Endodermal cell (in vitro differentiated cells): ENCODE measurements around the gene ARL15. TPM values are rescaled to one million over a fixed set of nuclear protein-coding genes. Genes with fewer than 3 reads are reported as not detected.

Experiments used
- DNase-seq: peaks from one replicate; pipeline ENCODE4 v3.0.0-alpha.2; 2017
- H3K27ac ChIP-seq: 2 replicates; pipeline ENCODE4 v1.5.1; 2013; ENCODE audit warnings: mild to moderate bottlenecking, low read depth, low read length, moderate library complexity
- H3K27me3 ChIP-seq: 2 replicates; pipeline ENCODE4 v1.6.1; 2013; ENCODE audit warnings: mild to moderate bottlenecking, low read length, moderate library complexity; ENCODE audit not compliant: insufficient read depth, control insufficient read depth, poor library complexity, severe bottlenecking
- H3K36me3 ChIP-seq: 2 replicates; pipeline ENCODE4 v1.7.0; 2013; ENCODE audit warnings: mild to moderate bottlenecking, low read length, moderate library complexity; ENCODE audit not compliant: control insufficient read depth, insufficient read depth
- H3K4me1 ChIP-seq: one replicate; pipeline ENCODE4 v1.7.0; 2013; ENCODE audit warnings: low read length; ENCODE audit not compliant: control insufficient read depth, insufficient read depth
- H3K4me3 ChIP-seq: 2 replicates; pipeline ENCODE4 v1.5.1; 2013; ENCODE audit warnings: mild to moderate bottlenecking, low read length, moderate library complexity
- H3K9ac ChIP-seq: 2 replicates; pipeline ENCODE4 v1.6.1; 2013; ENCODE audit warnings: mild to moderate bottlenecking, low read length, moderate library complexity; ENCODE audit not compliant: poor library complexity, severe bottlenecking; ENCODE audit errors: extremely low read depth
- H3K9me3 ChIP-seq: 2 replicates; pipeline ENCODE4 v1.6.1; 2013; ENCODE audit warnings: mild to moderate bottlenecking, low read length, moderate library complexity; ENCODE audit not compliant: control insufficient read depth
- H3K27ac Mint-ChIP-seq: 2 replicates; pipeline ENCODE4 v1.8.0; 2020; ENCODE audit warnings: mixed read lengths
- H3K27me3 Mint-ChIP-seq: 2 replicates; pipeline ENCODE4 v1.8.0; 2021; ENCODE audit warnings: mild to moderate bottlenecking, mixed read lengths; ENCODE audit not compliant: insufficient read depth
- H3K36me3 Mint-ChIP-seq: 2 replicates; pipeline ENCODE4 v1.8.0; 2020; ENCODE audit warnings: low read depth, mixed read lengths
- H3K4me1 Mint-ChIP-seq: 2 replicates; pipeline ENCODE4 v1.8.0; 2020; ENCODE audit warnings: mixed read lengths
- H3K4me3 Mint-ChIP-seq: 2 replicates; pipeline ENCODE4 v1.8.0; 2020; ENCODE audit warnings: mild to moderate bottlenecking, moderate library complexity, mixed read lengths
- H3K9me3 Mint-ChIP-seq: 2 replicates; pipeline ENCODE4 v1.8.0; 2020; ENCODE audit warnings: mild to moderate bottlenecking, mixed read lengths
- CTCF ChIP-seq: fragments of 200-600 bp; sonication (generic); conservative IDR thresholded peaks from 2 replicates; pipeline ENCODE4 v1.5.0; 2021; ENCODE audit warnings: antibody characterized with exemption, mild to moderate bottlenecking
- WGBS, 2 experiments: methylation state at CpG; one replicate each; pipeline versions ENCODE4 v1.1.5 to v1.1.7; 2013; ENCODE audit warnings: missing lambda C conversion rate in 2 of 2, mixed read lengths in 1 of 2; ENCODE audit not compliant: insufficient coverage in 1 of 2, insufficient read length in 1 of 2; 5-methylcytosine and 5-hydroxymethylcytosine counted together
- total RNA-seq, 2 donors: library from RNA; stranded (reverse); fragmentation: NEBNext Ultra II Directional in 1 of 2; extraction: Animal tissue kit (Norgen Biotek cat#: 25700) in 1 of 2; gene quantifications; 2 replicates in 1 of 2; 3 replicates in 1 of 2; pipeline ENCODE4 v1.2.1, GENCODE V29; 2021

The ARL15 gene
- total RNA-seq, 2 donors from 2014 or later: 23.3 to 24.0 TPM

DNA sequence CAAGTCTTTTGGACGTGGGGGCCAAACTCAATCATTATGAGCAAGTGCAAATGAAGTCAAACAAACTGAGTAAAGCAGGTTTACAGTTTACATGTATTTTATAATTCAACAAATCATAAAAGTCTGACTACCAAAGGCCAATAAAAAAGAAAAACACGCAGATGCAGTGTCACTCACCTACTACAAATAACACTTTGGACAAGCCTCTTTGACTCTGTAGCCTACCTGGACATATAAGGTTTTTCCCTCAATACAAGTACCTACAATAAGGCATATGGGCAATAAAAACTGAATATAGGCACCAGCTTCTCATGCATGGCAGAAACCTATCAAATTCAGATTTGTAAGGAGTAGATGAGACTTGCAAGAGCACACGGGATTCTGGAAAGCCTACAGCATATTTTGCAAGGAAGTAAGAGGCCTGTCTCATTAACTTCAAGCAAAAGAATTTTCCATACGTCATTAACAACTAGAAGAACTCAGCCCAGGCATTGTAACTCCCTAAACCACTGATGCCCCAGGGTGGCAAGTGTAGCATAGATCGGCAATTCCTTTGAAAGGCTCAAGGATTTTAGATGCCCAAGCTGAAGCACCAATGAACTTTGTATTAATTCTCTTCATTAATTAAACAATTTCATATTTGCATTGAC lies 21.7 kb downstream of the ARL15 start:
- peaks cover 14% of the 10 kb centered on the region for H3K4me1 Mint-ChIP-seq
- H3K27ac Mint-ChIP-seq: no peak overlapping the region
- DNase-seq: no peak
- no peaks in the 10 kb centered on the region for H3K36me3 ChIP-seq
- H3K9me3 ChIP-seq: no peaks in the 10 kb centered on the region
- H3K27ac ChIP-seq: no peak overlapping the region
- H3K9ac ChIP-seq: no peak overlapping the region
- H3K27me3 Mint-ChIP-seq: no peaks in the 10 kb centered on the region
- no peaks in the 10 kb centered on the region for H3K36me3 Mint-ChIP-seq
- TF ChIP-seq CTCF: no peak
- H3K4me3 Mint-ChIP-seq: no peak overlapping the region
- no peak overlapping the region for H3K4me3 ChIP-seq
- H3K27me3 ChIP-seq: no peaks in the 10 kb centered on the region
- H3K9me3 Mint-ChIP-seq: no peaks in the 10 kb centered on the region
- WGBS, 2 experiments: 44 to 74% methylated on average over 2 to 5 of the region's 5 CpGs
- H3K4me1 ChIP-seq: peaks cover 3% of the 10 kb centered on the region

DNA sequence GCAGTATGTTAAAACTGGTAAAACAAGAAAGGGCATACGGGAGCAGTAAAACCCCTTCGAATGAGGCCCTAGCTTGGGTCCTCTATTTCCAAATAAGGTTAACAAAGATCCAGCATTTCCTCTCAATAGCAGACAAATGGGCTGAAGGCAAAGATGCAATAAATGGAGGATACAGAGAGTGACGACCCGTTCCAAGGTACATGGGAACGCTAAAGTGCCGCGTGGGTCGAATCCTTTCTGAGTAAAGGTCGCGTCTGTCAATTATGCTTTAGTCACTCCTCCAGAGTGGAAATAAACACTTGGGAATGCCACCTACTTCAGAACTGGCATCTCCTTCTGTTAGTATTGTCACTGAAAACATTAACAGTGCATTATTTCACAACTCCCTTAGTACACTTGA lies 24.7 kb downstream of the ARL15 start:
- no peaks in the 10 kb centered on the region for H3K27me3 ChIP-seq
- Mint-ChIP-seq H3K4me3 (no peak overlapping the region), H3K9me3 (no peaks in the 10 kb centered on the region), H3K36me3 (peaks cover 3% of the 10 kb centered on the region), H3K27me3 (no peaks in the 10 kb centered on the region), H3K4me1 (peaks cover 7% of the 10 kb centered on the region), H3K27ac (no peak overlapping the region)
- no peak overlapping the region for H3K9ac ChIP-seq
- H3K27ac ChIP-seq: no peak overlapping the region
- H3K36me3 ChIP-seq: no peaks in the 10 kb centered on the region
- H3K4me3 ChIP-seq: no peak overlapping the region
- peaks cover 1% of the 10 kb centered on the region for H3K9me3 ChIP-seq
- DNase-seq: no peak
- WGBS, 2 experiments: 84 to 89% methylated on average over 8 to 10 of the region's 10 CpGs
- no peak for TF ChIP-seq CTCF
- no peaks in the 10 kb centered on the region for H3K4me1 ChIP-seq

GRCh38 chr5:54284586-54284985 lies 25.8 kb downstream of the ARL15 start:
- no peak overlapping the region for H3K27ac Mint-ChIP-seq
- peaks cover 3% of the 10 kb centered on the region for H3K36me3 Mint-ChIP-seq
- DNase-seq: no peak
- H3K9me3 ChIP-seq: peaks cover 11% of the 10 kb centered on the region
- H3K27me3 Mint-ChIP-seq: no peaks in the 10 kb centered on the region
- no peak overlapping the region for H3K4me3 ChIP-seq
- TF ChIP-seq CTCF: no peak
- H3K36me3 ChIP-seq: no peaks in the 10 kb centered on the region
- H3K27ac ChIP-seq: no peak overlapping the region
- WGBS, 2 experiments: 89 to 100% methylated on average over 1 to 2 of the region's 2 CpGs
- H3K9ac ChIP-seq: no peak overlapping the region
- H3K4me1 ChIP-seq: peaks cover 2% of the 10 kb centered on the region
- peaks cover 3% of the 10 kb centered on the region for H3K9me3 Mint-ChIP-seq
- no peak overlapping the region for H3K4me3 Mint-ChIP-seq
- no peaks in the 10 kb centered on the region for H3K27me3 ChIP-seq
- peaks cover 4% of the 10 kb centered on the region for H3K4me1 Mint-ChIP-seq
